Nephron progenitor cell (in vitro differentiated cells): ENCODE results near the gene GLE1.
A peak's percentile ranks its signal among the peaks of the same experiment; 100 is the strongest.

Source experiments
- DNase-seq: peaks from one replicate; pipeline ENCODE4 v3.0.0; 2021
- H3K27ac Mint-ChIP-seq: 2 replicates; pipeline ENCODE4 v1.8.0; 2021; ENCODE audit warnings: mild to moderate bottlenecking, moderate library complexity, mixed read lengths
- H3K27me3 Mint-ChIP-seq: 2 replicates; pipeline ENCODE4 v1.8.0; 2021; ENCODE audit warnings: mild to moderate bottlenecking, low read depth, mixed read lengths; ENCODE audit not compliant: poor library complexity
- H3K36me3 Mint-ChIP-seq: 2 replicates; pipeline ENCODE4 v1.8.0; 2021; ENCODE audit warnings: low read depth, mixed read lengths
- H3K4me1 Mint-ChIP-seq: 2 replicates; pipeline ENCODE4 v1.8.0; 2021; ENCODE audit warnings: mixed read lengths
- H3K4me3 Mint-ChIP-seq: 2 replicates; pipeline ENCODE4 v1.8.0; 2021; ENCODE audit warnings: mild to moderate bottlenecking, moderate library complexity, mixed read lengths
- H3K9me3 Mint-ChIP-seq: 2 replicates; pipeline ENCODE4 v1.8.0; 2021; ENCODE audit warnings: mild to moderate bottlenecking, moderate library complexity, mixed read lengths
- CTCF ChIP-seq: fragments of 200-600 bp; sonication (generic); IDR thresholded peaks from 2 replicates; pipeline ENCODE4 v1.5.0; 2021; ENCODE audit warnings: antibody characterized with exemption

Gene GLE1

GRCh38 chr9:128481561-128481960, 23.0 kb upstream of the GLE1 start:
- H3K4me3 Mint-ChIP-seq: no peak overlapping the region
- DNase-seq: no peak
- H3K27ac Mint-ChIP-seq: no peak overlapping the region
- H3K27me3 Mint-ChIP-seq: no peaks in the 10 kb centered on the region
- H3K4me1 Mint-ChIP-seq: no peaks in the 10 kb centered on the region
- no peak for TF ChIP-seq CTCF
- H3K36me3 Mint-ChIP-seq: peaks cover 62% of the 10 kb centered on the region
- no peaks in the 10 kb centered on the region for H3K9me3 Mint-ChIP-seq

DNA sequence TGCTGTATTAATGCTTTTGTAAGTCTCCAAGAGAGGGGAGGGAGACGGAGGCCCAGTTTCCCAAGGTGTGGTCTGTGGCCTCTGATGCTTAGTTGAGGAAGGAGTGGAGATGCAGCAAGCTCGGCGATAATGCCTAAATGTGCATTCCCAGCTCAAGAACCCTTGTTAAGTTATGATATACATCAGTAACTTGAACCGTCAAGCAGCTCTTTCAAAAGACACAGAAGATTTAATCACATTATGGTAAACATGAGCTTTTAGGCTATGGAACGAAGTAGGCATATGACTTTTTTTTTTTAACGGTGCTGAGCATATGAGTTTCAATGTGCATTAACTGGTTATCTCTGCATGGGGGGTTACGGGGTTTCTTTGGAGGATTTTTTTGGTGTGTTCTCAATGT, 22.3 kb upstream of the GLE1 start:
- H3K27ac Mint-ChIP-seq: peak overlapping the region; percentile 81
- no peaks in the 10 kb centered on the region for H3K27me3 Mint-ChIP-seq
- no peak for DNase-seq
- H3K36me3 Mint-ChIP-seq: peaks cover 68% of the 10 kb centered on the region
- no peaks in the 10 kb centered on the region for H3K4me1 Mint-ChIP-seq
- no peaks in the 10 kb centered on the region for H3K9me3 Mint-ChIP-seq
- no peak overlapping the region for H3K4me3 Mint-ChIP-seq
- no peak for TF ChIP-seq CTCF

GRCh38 chr9:128484686-128485413, 19.7 kb upstream of the GLE1 start:
- Mint-ChIP-seq H3K27ac (peak overlapping the region; percentile 74), H3K4me3 (no peak overlapping the region), H3K4me1 (no peaks in the 10 kb centered on the region), H3K9me3 (no peaks in the 10 kb centered on the region), H3K36me3 (peaks cover 70% of the 10 kb centered on the region), H3K27me3 (no peaks in the 10 kb centered on the region)
- TF ChIP-seq CTCF: no peak
- DNase-seq: no peak

- no peak for TF ChIP-seq CTCF
- Mint-ChIP-seq H3K27ac (no peak overlapping the region), H3K27me3 (no peaks in the 10 kb centered on the region), H3K36me3 (peaks cover 76% of the 10 kb centered on the region), H3K4me1 (no peaks in the 10 kb centered on the region), H3K4me3 (no peak overlapping the region), H3K9me3 (no peaks in the 10 kb centered on the region)
- DNase-seq: no peak
Observed at GRCh38 chr9:128485414-128485855, 19.1 kb upstream of the GLE1 start.

GRCh38 chr9:128486201-128486600, 18.3 kb upstream of the GLE1 start:
- no peaks in the 10 kb centered on the region for H3K9me3 Mint-ChIP-seq
- no peaks in the 10 kb centered on the region for H3K27me3 Mint-ChIP-seq
- no peak overlapping the region for H3K27ac Mint-ChIP-seq
- TF ChIP-seq CTCF: no peak
- H3K4me1 Mint-ChIP-seq: no peaks in the 10 kb centered on the region
- no peak overlapping the region for H3K4me3 Mint-ChIP-seq
- peaks cover 74% of the 10 kb centered on the region for H3K36me3 Mint-ChIP-seq
- DNase-seq: no peak

DNA sequence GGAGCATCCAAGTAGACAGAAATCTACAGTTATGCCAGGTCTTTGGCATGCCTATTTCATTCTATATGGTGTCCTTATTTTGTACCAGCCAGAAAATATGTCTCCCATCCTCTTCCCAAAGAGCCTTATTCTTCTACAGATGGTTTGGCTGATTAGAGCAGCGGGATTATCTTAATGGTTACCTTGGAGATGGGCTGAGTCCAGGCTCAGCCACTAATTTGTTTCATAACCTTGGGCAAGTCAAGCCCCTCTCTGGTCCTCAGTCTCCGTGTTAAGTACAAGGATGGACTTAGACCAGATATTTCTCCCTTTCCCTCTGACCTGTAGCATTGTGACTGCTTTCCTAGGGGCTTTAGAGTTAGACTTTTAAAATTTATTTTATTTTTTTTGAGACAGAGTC, 11.1 kb upstream of the GLE1 start:
- no peaks in the 10 kb centered on the region for H3K9me3 Mint-ChIP-seq
- H3K36me3 Mint-ChIP-seq: peaks cover 56% of the 10 kb centered on the region
- no peaks in the 10 kb centered on the region for H3K4me1 Mint-ChIP-seq
- no peak for TF ChIP-seq CTCF
- DNase-seq: no peak
- H3K27ac Mint-ChIP-seq: no peak overlapping the region
- H3K4me3 Mint-ChIP-seq: no peak overlapping the region
- no peaks in the 10 kb centered on the region for H3K27me3 Mint-ChIP-seq
